Measurements from ENCODE around the gene COL27A1. TPM values are rescaled to one million over a fixed set of nuclear protein-coding genes. Genes with fewer than 3 reads are reported as not detected.

The COL27A1 gene
- total RNA-seq, 2 experiments from 2014 or later, result 0.50 to 1.2 TPM

GRCh38 chr9:114341991-114342390 is 186.7 kb downstream of the COL27A1 start:
- Mint-ChIP-seq H3K4me3 (no peak overlapping the region), H3K27ac (no peak overlapping the region), H3K9me3 (no peaks in the 10 kb centered on the region), H3K27me3 (no peaks in the 10 kb centered on the region), H3K4me1 (peaks cover 10% of the 10 kb centered on the region), H3K36me3 (ENCODE audit: low read depth) (peaks cover 93% of the 10 kb centered on the region)
- ChIA-PET CTCF (interaction anchor here (2.0 kb wide), 1 partner anchor 37 kb away, joined by 5 read pairs; no protein-coding TSS in a partner anchor), POLR2A (interaction anchor here (1.2 to 6.2 kb wide), 2 partner anchors 23 to 44 kb away, joined by 5 to 36 read pairs; partner anchors contain the start of gene AKNA)
- DNase-seq, result no peak

- H3K27me3 Mint-ChIP-seq, result no peaks in the 10 kb centered on the region
- no peaks in the 10 kb centered on the region for H3K9me3 Mint-ChIP-seq
- no peak for DNase-seq
- ChIA-PET CTCF (no interaction called here), POLR2A (interaction anchor here (1.2 to 3.1 kb wide), 2 partner anchors 22 to 44 kb away, joined by 5 to 16 read pairs; partner anchors contain the start of gene AKNA)
- H3K4me1 Mint-ChIP-seq, result peaks cover 10% of the 10 kb centered on the region
- H3K27ac Mint-ChIP-seq, result peak overlapping the region; percentile 21
- peaks cover 91% of the 10 kb centered on the region for H3K36me3 Mint-ChIP-seq (ENCODE audit: low read depth)
- H3K4me3 Mint-ChIP-seq, result no peak overlapping the region
These were observed 187.6 kb downstream of the COL27A1 start for GRCh38 chr9:114342755-114343440.

GRCh38 chr9:114343471-114344187 is 188.3 kb downstream of the COL27A1 start:
- Mint-ChIP-seq H3K9me3 (no peaks in the 10 kb centered on the region), H3K4me1 (peaks cover 17% of the 10 kb centered on the region), H3K27me3 (no peaks in the 10 kb centered on the region), H3K36me3 (ENCODE audit: low read depth) (peaks cover 93% of the 10 kb centered on the region), H3K4me3 (no peak overlapping the region), H3K27ac (peak overlapping the region; percentile 21)
- no peak for DNase-seq
- ChIA-PET POLR2A (interaction anchor here (3.1 kb wide), 1 partner anchor 44 kb away, joined by 16 read pairs; the partner anchor contains the start of gene AKNA), CTCF (interaction anchor here (1.9 kb wide), 1 partner anchor 42 kb away, joined by 4 read pairs; no protein-coding TSS in a partner anchor)

GRCh38 chr9:114344188-114344566 is 188.8 kb downstream of the COL27A1 start:
- no peak overlapping the region for H3K27ac Mint-ChIP-seq
- POLR2A ChIA-PET, result interaction anchor here (3.1 kb wide), 1 partner anchor 43 kb away, joined by 16 read pairs; the partner anchor contains the start of gene AKNA
- no peak for DNase-seq
- H3K36me3 Mint-ChIP-seq (ENCODE audit: low read depth), result peaks cover 93% of the 10 kb centered on the region
- no peak overlapping the region for H3K4me3 Mint-ChIP-seq
- CTCF ChIA-PET, result interaction anchor here (1.9 kb wide), 1 partner anchor 41 kb away, joined by 4 read pairs; no protein-coding TSS in a partner anchor
- H3K4me1 Mint-ChIP-seq, result peaks cover 22% of the 10 kb centered on the region
- no peaks in the 10 kb centered on the region for H3K27me3 Mint-ChIP-seq
- no peaks in the 10 kb centered on the region for H3K9me3 Mint-ChIP-seq

- no peak for DNase-seq
- Mint-ChIP-seq H3K27me3 (no peaks in the 10 kb centered on the region), H3K27ac (no peak overlapping the region), H3K36me3 (ENCODE audit: low read depth) (peaks cover 93% of the 10 kb centered on the region), H3K4me3 (no peak overlapping the region), H3K9me3 (no peaks in the 10 kb centered on the region), H3K4me1 (peaks cover 25% of the 10 kb centered on the region)
- POLR2A ChIA-PET, result interaction anchor here (3.1 kb wide), 1 partner anchor 42 kb away, joined by 16 read pairs; the partner anchor contains the start of gene AKNA
- CTCF ChIA-PET, result interaction anchor here (1.9 kb wide), 1 partner anchor 41 kb away, joined by 4 read pairs; no protein-coding TSS in a partner anchor
These were observed 189.4 kb downstream of the COL27A1 start for GRCh38 chr9:114344692-114345091.

GRCh38 chr9:114345493-114346065 is 190.2 kb downstream of the COL27A1 start:
- Mint-ChIP-seq H3K4me3 (no peak overlapping the region), H3K36me3 (ENCODE audit: low read depth) (peaks cover 93% of the 10 kb centered on the region), H3K4me1 (peaks cover 34% of the 10 kb centered on the region), H3K9me3 (no peaks in the 10 kb centered on the region), H3K27me3 (no peaks in the 10 kb centered on the region), H3K27ac (no peak overlapping the region)
- POLR2A ChIA-PET, result interaction anchor here (0.7 to 3.1 kb wide), 4 partner anchors 9 to 42 kb away, joined by 3 to 16 read pairs (median 3); partner anchors contain the start of gene AKNA
- DNase-seq, result no peak
- CTCF ChIA-PET, result no interaction called here

GRCh38 chr9:114346146-114346545 is 190.8 kb downstream of the COL27A1 start:
- Mint-ChIP-seq H3K27ac (peak overlapping the region; percentile 31), H3K9me3 (no peaks in the 10 kb centered on the region), H3K36me3 (ENCODE audit: low read depth) (peaks cover 93% of the 10 kb centered on the region), H3K4me3 (no peak overlapping the region), H3K27me3 (no peaks in the 10 kb centered on the region), H3K4me1 (peaks cover 39% of the 10 kb centered on the region)
- ChIA-PET POLR2A (interaction anchor here (0.7 to 1.4 kb wide), 3 partner anchors 10 to 23 kb away, joined by 3 read pairs; no protein-coding TSS in a partner anchor), CTCF (no interaction called here)
- no peak for DNase-seq

- no peak overlapping the region for H3K4me3 Mint-ChIP-seq
- ChIA-PET CTCF (no interaction called here), POLR2A (interaction anchor here (1.0 to 1.4 kb wide), 3 partner anchors 9 to 37 kb away, joined by 3 to 6 read pairs (median 3); no protein-coding TSS in a partner anchor)
- peak overlapping the region; percentile 91 for H3K27ac Mint-ChIP-seq
- no peaks in the 10 kb centered on the region for H3K9me3 Mint-ChIP-seq
- peaks cover 45% of the 10 kb centered on the region for H3K4me1 Mint-ChIP-seq
- no peaks in the 10 kb centered on the region for H3K27me3 Mint-ChIP-seq
- DNase-seq, result no peak
- H3K36me3 Mint-ChIP-seq (ENCODE audit: low read depth), result peaks cover 92% of the 10 kb centered on the region
These were observed 192.3 kb downstream of the COL27A1 start for GRCh38 chr9:114347675-114348074.

GRCh38 chr9:114348261-114348905 is 193.0 kb downstream of the COL27A1 start:
- Mint-ChIP-seq H3K4me3 (no peak overlapping the region), H3K36me3 (ENCODE audit: low read depth) (peaks cover 90% of the 10 kb centered on the region), H3K27ac (peak overlapping the region; percentile 91), H3K27me3 (no peaks in the 10 kb centered on the region), H3K4me1 (peaks cover 48% of the 10 kb centered on the region), H3K9me3 (no peaks in the 10 kb centered on the region)
- DNase-seq, result no peak
- CTCF ChIA-PET, result interaction anchor here (1.1 to 1.4 kb wide), 2 partner anchors 31 to 37 kb away, joined by 3 to 4 read pairs; no protein-coding TSS in a partner anchor
- POLR2A ChIA-PET, result interaction anchor here (0.8 to 9.1 kb wide), 5 partner anchors 12 to 38 kb away, joined by 3 to 115 read pairs (median 3); partner anchors contain the start of gene AKNA

- no peaks in the 10 kb centered on the region for H3K9me3 Mint-ChIP-seq
- no peaks in the 10 kb centered on the region for H3K27me3 Mint-ChIP-seq
- peaks cover 52% of the 10 kb centered on the region for H3K4me1 Mint-ChIP-seq
- H3K27ac Mint-ChIP-seq, result peak overlapping the region; percentile 91
- H3K4me3 Mint-ChIP-seq, result no peak overlapping the region
- peaks cover 88% of the 10 kb centered on the region for H3K36me3 Mint-ChIP-seq (ENCODE audit: low read depth)
- ChIA-PET POLR2A (interaction anchor here (0.5 to 9.1 kb wide), 5 partner anchors 17 to 37 kb away, joined by 3 to 115 read pairs (median 3); partner anchors contain the start of gene AKNA), CTCF (interaction anchor here (1.1 to 1.4 kb wide), 2 partner anchors 30 to 36 kb away, joined by 3 to 4 read pairs; no protein-coding TSS in a partner anchor)
- peak; percentile 75 for DNase-seq
These were observed 193.7 kb downstream of the COL27A1 start for GRCh38 chr9:114348906-114349482.

- ChIA-PET POLR2A (interaction anchor here (0.7 to 9.1 kb wide), 8 partner anchors 10 to 36 kb away, joined by 3 to 115 read pairs (median 5); partner anchors contain the start of gene AKNA), CTCF (interaction anchor here (1.4 kb wide), 1 partner anchor 10 kb away, joined by 4 read pairs; no protein-coding TSS in a partner anchor)
- no peaks in the 10 kb centered on the region for H3K27me3 Mint-ChIP-seq
- DNase-seq, result no peak
- peaks cover 84% of the 10 kb centered on the region for H3K36me3 Mint-ChIP-seq (ENCODE audit: low read depth)
- H3K4me3 Mint-ChIP-seq, result no peak overlapping the region
- H3K4me1 Mint-ChIP-seq, result peaks cover 50% of the 10 kb centered on the region
- no peaks in the 10 kb centered on the region for H3K9me3 Mint-ChIP-seq
- peak overlapping the region; percentile 91 for H3K27ac Mint-ChIP-seq
These were observed 194.6 kb downstream of the COL27A1 start for GRCh38 chr9:114349713-114350480.
